Activated B cell treated with CpG ODN at 0.5 μM for 24 hours (primary cell): Measurements from ENCODE around the gene PRSS50. TPM values are rescaled to one million over a fixed set of nuclear protein-coding genes. Genes with fewer than 3 reads are reported as not detected.

ENCODE experiments used
- ATAC-seq: fragments of 200-7000 bp; cut with Tn5 transposase; one replicate; pipeline ENCODE4 v1.10.0; 2021; ENCODE audit warnings: low read depth, mild to moderate bottlenecking, moderate library complexity
- CTCF ChIA-PET: fragments of 350-600 bp; sonication (Branson Sonifier 250); formaldehyde crosslinking; loops from one replicate; lab custom pipeline; 2021; ENCODE audit warnings: antibody characterized with exemption; lab: Charles Lee
- POLR2A ChIA-PET: fragments of 350-600 bp; sonication (Branson Sonifier 250); formaldehyde crosslinking; loops from one replicate; lab custom pipeline; 2021; ENCODE audit warnings: antibody characterized with exemption; lab: Charles Lee
- DNase-seq: peaks from one replicate; pipeline ENCODE4 v3.0.0; 2022
- H3K27ac Mint-ChIP-seq: one replicate; pipeline ENCODE4 v1.8.0; 2020; ENCODE audit warnings: mixed read lengths
- H3K27me3 Mint-ChIP-seq: one replicate; pipeline ENCODE4 v1.8.0; 2021; ENCODE audit warnings: mixed read lengths
- H3K36me3 Mint-ChIP-seq: one replicate; pipeline ENCODE4 v1.8.0; 2021; ENCODE audit warnings: low read depth, mixed read lengths
- H3K4me1 Mint-ChIP-seq: one replicate; pipeline ENCODE4 v1.8.0; 2021; ENCODE audit warnings: mixed read lengths
- H3K4me3 Mint-ChIP-seq: one replicate; pipeline ENCODE4 v1.8.0; 2020; ENCODE audit warnings: mild to moderate bottlenecking, mixed read lengths
- H3K9me3 Mint-ChIP-seq: one replicate; pipeline ENCODE4 v1.8.0; 2020; ENCODE audit warnings: mixed read lengths
- intact Hi-C: fragments of 100-400 bp; cut with micrococcal nuclease; formaldehyde crosslinking; loops from one replicate; pipeline ENCODE4 v1.15.1; 2024
- total RNA-seq: library from RNA; stranded (reverse); gene quantifications from 2 replicates; pipeline ENCODE4 v1.2.3, GENCODE V29; 2022
- TF ChIP-seq, protein P1 (sequence below): fragments of 200-600 bp; IDR thresholded peaks from one replicate; pipeline ENCODE4 v1.8.0; 2022; ENCODE audit warnings: antibody characterized with exemption, mild to moderate bottlenecking

The PRSS50 gene
- total RNA-seq, 1 donor from 2014 or later: not detected

DNA sequence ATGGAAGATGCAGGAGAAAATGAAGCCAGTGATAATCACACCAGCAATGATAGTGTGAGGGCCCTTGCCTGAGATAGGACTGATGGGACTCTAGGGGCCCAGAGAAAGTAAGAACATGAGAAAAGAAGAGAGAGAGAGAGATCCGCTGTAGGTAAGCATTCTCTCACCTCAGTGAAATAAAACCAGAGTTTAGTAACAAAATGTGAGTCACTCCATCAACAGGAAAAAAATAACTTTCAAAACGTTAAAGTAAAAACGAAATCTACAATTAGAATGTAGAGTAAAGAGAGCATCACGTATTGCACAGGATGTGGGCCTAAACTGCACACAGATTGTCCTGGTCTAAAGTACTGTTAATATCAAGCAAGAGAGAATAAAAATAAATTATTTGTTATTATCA, 6.8 kb upstream of the PRSS50 start:
- Mint-ChIP-seq H3K27ac (no peak overlapping the region), H3K4me1 (no peaks in the 10 kb centered on the region), H3K27me3 (peaks cover 14% of the 10 kb centered on the region), H3K36me3 (no peaks in the 10 kb centered on the region), H3K9me3 (no peaks in the 10 kb centered on the region), H3K4me3 (no peak overlapping the region)
- CTCF ChIA-PET: no interaction called here
- POLR2A ChIA-PET: no interaction called here
- intact Hi-C loops: no loop called here
- ATAC-seq (no peak), DNase-seq (no peak)
- TF ChIP-seq, protein P1, sequence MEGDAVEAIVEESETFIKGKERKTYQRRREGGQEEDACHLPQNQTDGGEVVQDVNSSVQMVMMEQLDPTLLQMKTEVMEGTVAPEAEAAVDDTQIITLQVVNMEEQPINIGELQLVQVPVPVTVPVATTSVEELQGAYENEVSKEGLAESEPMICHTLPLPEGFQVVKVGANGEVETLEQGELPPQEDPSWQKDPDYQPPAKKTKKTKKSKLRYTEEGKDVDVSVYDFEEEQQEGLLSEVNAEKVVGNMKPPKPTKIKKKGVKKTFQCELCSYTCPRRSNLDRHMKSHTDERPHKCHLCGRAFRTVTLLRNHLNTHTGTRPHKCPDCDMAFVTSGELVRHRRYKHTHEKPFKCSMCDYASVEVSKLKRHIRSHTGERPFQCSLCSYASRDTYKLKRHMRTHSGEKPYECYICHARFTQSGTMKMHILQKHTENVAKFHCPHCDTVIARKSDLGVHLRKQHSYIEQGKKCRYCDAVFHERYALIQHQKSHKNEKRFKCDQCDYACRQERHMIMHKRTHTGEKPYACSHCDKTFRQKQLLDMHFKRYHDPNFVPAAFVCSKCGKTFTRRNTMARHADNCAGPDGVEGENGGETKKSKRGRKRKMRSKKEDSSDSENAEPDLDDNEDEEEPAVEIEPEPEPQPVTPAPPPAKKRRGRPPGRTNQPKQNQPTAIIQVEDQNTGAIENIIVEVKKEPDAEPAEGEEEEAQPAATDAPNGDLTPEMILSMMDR: no peak

- intact Hi-C loops: no loop called here
- DNase-seq (no peak), ATAC-seq (no peak)
- Mint-ChIP-seq H3K9me3 (no peaks in the 10 kb centered on the region), H3K27ac (no peak overlapping the region), H3K4me3 (no peak overlapping the region), H3K27me3 (peaks cover 23% of the 10 kb centered on the region), H3K36me3 (no peaks in the 10 kb centered on the region), H3K4me1 (no peaks in the 10 kb centered on the region)
- ChIA-PET CTCF (no interaction called here), POLR2A (no interaction called here)
- TF ChIP-seq, protein P1: no peak
Measured at GRCh38 chr3:46722443-46722842, 4.8 kb upstream of the PRSS50 start.

GRCh38 chr3:46721009-46721408, 3.3 kb upstream of the PRSS50 start:
- TF ChIP-seq, protein P1: no peak
- Mint-ChIP-seq H3K4me1 (no peaks in the 10 kb centered on the region), H3K9me3 (no peaks in the 10 kb centered on the region), H3K27ac (no peak overlapping the region), H3K27me3 (peaks cover 20% of the 10 kb centered on the region), H3K36me3 (no peaks in the 10 kb centered on the region), H3K4me3 (no peak overlapping the region)
- DNase-seq (no peak), ATAC-seq (no peak)
- CTCF ChIA-PET: no interaction called here
- POLR2A ChIA-PET: interaction anchor here (0.5 kb wide), 1 partner anchor 397 kb away, joined by 3 read pairs; no protein-coding TSS in a partner anchor
- intact Hi-C loops: no loop called here

GRCh38 chr3:46719735-46720271, 2.1 kb upstream of the PRSS50 start:
- Mint-ChIP-seq H3K9me3 (no peaks in the 10 kb centered on the region), H3K27me3 (peaks cover 17% of the 10 kb centered on the region), H3K36me3 (no peaks in the 10 kb centered on the region), H3K4me1 (no peaks in the 10 kb centered on the region), H3K27ac (no peak overlapping the region), H3K4me3 (no peak overlapping the region)
- ATAC-seq (no peak), DNase-seq (no peak)
- TF ChIP-seq, protein P1: no peak
- CTCF ChIA-PET: interaction anchor here (1.0 kb wide), 1 partner anchor 11 kb away, joined by 3 read pairs; no protein-coding TSS in a partner anchor
- intact Hi-C loops: no loop called here
- POLR2A ChIA-PET: no interaction called here

DNA sequence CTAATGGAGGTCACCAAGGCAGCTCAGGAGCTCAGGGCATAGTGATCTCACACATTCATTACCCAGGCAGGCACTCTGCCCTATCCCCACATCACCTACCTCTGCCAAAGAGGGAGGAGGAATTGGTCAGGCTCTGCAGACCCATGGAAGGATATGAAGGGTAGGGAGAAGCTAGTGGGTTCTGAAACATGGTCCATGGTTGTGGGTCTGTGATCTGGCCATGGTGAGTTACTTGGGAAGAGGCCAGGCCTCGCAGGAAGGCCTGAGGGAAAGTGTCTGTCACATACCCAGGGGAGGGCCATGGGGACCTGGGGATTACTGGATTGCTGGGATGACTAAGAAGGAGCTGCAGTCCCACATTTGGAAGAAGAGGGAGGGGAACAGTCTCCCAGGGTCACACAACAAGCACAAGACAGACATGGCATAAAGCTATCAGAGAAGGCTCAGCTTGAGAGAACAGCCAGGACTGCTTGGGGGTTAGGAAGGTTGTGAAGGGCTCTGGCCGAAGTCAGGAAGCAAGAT, 1.4 kb upstream of the PRSS50 start:
- Mint-ChIP-seq H3K27ac (no peak overlapping the region), H3K4me3 (no peak overlapping the region), H3K4me1 (peaks cover under 1% of the 10 kb centered on the region), H3K36me3 (no peaks in the 10 kb centered on the region), H3K27me3 (peaks cover 17% of the 10 kb centered on the region), H3K9me3 (no peaks in the 10 kb centered on the region)
- ChIA-PET CTCF (no interaction called here), POLR2A (interaction anchor here (0.5 kb wide), 1 partner anchor 336 kb away, joined by 7 read pairs; no protein-coding TSS in a partner anchor)
- intact Hi-C loops: no loop called here
- ATAC-seq: no peak
- TF ChIP-seq, protein P1: no peak
- DNase-seq: no peak
